Central memory CD8-positive, alpha-beta T cell (primary cell): ENCODE results near the gene ATMIN.

Experiments
- ATAC-seq: fragments of 150-1000 bp; cut with Tn5 transposase; replicated peaks from 2 replicates; pipeline ENCODE4 v1.10.0; 2022; ENCODE audit warnings: mild to moderate bottlenecking, moderate FRiP score, moderate number of reproducible peaks; ENCODE audit not compliant: poor library complexity, severe bottlenecking; ENCODE audit errors: extremely low read depth
- DNase-seq, 2 donors: peaks; one replicate each; pipeline ENCODE4 v3.0.0; 2021; ENCODE audit warnings: low spot score in 2 of 2
- H3K27ac Mint-ChIP-seq: one replicate; pipeline ENCODE4 v1.8.0; 2022; ENCODE audit warnings: low read depth, mild to moderate bottlenecking, moderate library complexity, mixed read lengths
- H3K27me3 Mint-ChIP-seq: one replicate; pipeline ENCODE4 v1.8.0; 2022; ENCODE audit warnings: mixed read lengths
- H3K36me3 Mint-ChIP-seq: one replicate; pipeline ENCODE4 v1.8.0; 2022; ENCODE audit warnings: mild to moderate bottlenecking, moderate library complexity, mixed read lengths; ENCODE audit not compliant: insufficient read depth
- H3K4me1 Mint-ChIP-seq: one replicate; pipeline ENCODE4 v1.8.0; 2022; ENCODE audit warnings: mixed read lengths
- H3K4me3 Mint-ChIP-seq: one replicate; pipeline ENCODE4 v1.8.0; 2022; ENCODE audit warnings: mild to moderate bottlenecking, moderate library complexity, mixed read lengths
- H3K9me3 Mint-ChIP-seq: one replicate; pipeline ENCODE4 v1.8.0; 2022; ENCODE audit warnings: mixed read lengths

Gene ATMIN

GRCh38 chr16:80997139-80997798 lies 38.4 kb upstream of the ATMIN start:
- Mint-ChIP-seq H3K27ac (peak overlapping the region; percentile 96), H3K4me3 (peak overlapping the region; percentile 93), H3K36me3 (peaks cover 20% of the 10 kb centered on the region), H3K27me3 (no peaks in the 10 kb centered on the region), H3K4me1 (peaks cover 50% of the 10 kb centered on the region), H3K9me3 (no peaks in the 10 kb centered on the region)
- ATAC-seq, result peak; percentile 43
- no peak for DNase-seq

GRCh38 chr16:80997964-80998620 lies 37.5 kb upstream of the ATMIN start:
- DNase-seq, result no peak
- Mint-ChIP-seq H3K9me3 (no peaks in the 10 kb centered on the region), H3K4me3 (no peak overlapping the region), H3K27me3 (no peaks in the 10 kb centered on the region), H3K27ac (peak overlapping the region; percentile 96), H3K4me1 (peaks cover 47% of the 10 kb centered on the region), H3K36me3 (peaks cover 14% of the 10 kb centered on the region)
- no peak for ATAC-seq

- Mint-ChIP-seq H3K27me3 (no peaks in the 10 kb centered on the region), H3K9me3 (no peaks in the 10 kb centered on the region), H3K4me3 (no peak overlapping the region), H3K36me3 (peaks cover 12% of the 10 kb centered on the region), H3K27ac (no peak overlapping the region), H3K4me1 (peaks cover 56% of the 10 kb centered on the region)
- no peak for DNase-seq
- ATAC-seq, result no peak
Observed at GRCh38 chr16:81000873-81001272, 34.8 kb upstream of the ATMIN start.

- Mint-ChIP-seq H3K27ac (no peak overlapping the region), H3K36me3 (peaks cover 16% of the 10 kb centered on the region), H3K9me3 (no peaks in the 10 kb centered on the region), H3K4me3 (no peak overlapping the region), H3K27me3 (no peaks in the 10 kb centered on the region), H3K4me1 (peaks cover 60% of the 10 kb centered on the region)
- DNase-seq, result no peak
- ATAC-seq, result no peak
Observed at GRCh38 chr16:81001330-81001729, 34.3 kb upstream of the ATMIN start.

- Mint-ChIP-seq H3K27me3 (no peaks in the 10 kb centered on the region), H3K36me3 (peaks cover 30% of the 10 kb centered on the region), H3K27ac (peak overlapping the region; percentile 98), H3K4me1 (peaks cover 56% of the 10 kb centered on the region), H3K9me3 (no peaks in the 10 kb centered on the region), H3K4me3 (peak overlapping the region; percentile 87)
- DNase-seq, result no peak
- no peak for ATAC-seq
Observed at GRCh38 chr16:81003064-81003463, 32.6 kb upstream of the ATMIN start.

- H3K27ac Mint-ChIP-seq, result peak overlapping the region; percentile 98
- no peak for DNase-seq
- ATAC-seq, result no peak
Observed at GRCh38 chr16:81003610-81004460, 31.8 kb upstream of the ATMIN start.

GRCh38 chr16:81004646-81005353 lies 30.8 kb upstream of the ATMIN start:
- Mint-ChIP-seq H3K9me3 (no peaks in the 10 kb centered on the region), H3K4me3 (peak overlapping the region; percentile 87), H3K36me3 (peaks cover 30% of the 10 kb centered on the region), H3K27me3 (no peaks in the 10 kb centered on the region), H3K4me1 (peaks cover 44% of the 10 kb centered on the region), H3K27ac (peak overlapping the region; percentile 98)
- no peak for ATAC-seq
- DNase-seq, result peak in 1 of 2 donors; percentile 32

More at GRCh38 chr16:81003610-81004460, 31.8 kb upstream of the ATMIN start:
- H3K9me3 Mint-ChIP-seq, result no peaks in the 10 kb centered on the region
- peaks cover 54% of the 10 kb centered on the region for H3K4me1 Mint-ChIP-seq
- H3K27me3 Mint-ChIP-seq, result no peaks in the 10 kb centered on the region
- H3K36me3 Mint-ChIP-seq, result peaks cover 30% of the 10 kb centered on the region
- H3K4me3 Mint-ChIP-seq, result peak overlapping the region; percentile 87

GRCh38 chr16:81005610-81006161 lies 30.0 kb upstream of the ATMIN start:
- H3K4me3 Mint-ChIP-seq, result peak overlapping the region; percentile 87
- no peaks in the 10 kb centered on the region for H3K9me3 Mint-ChIP-seq
- H3K27me3 Mint-ChIP-seq, result no peaks in the 10 kb centered on the region
- peaks cover 38% of the 10 kb centered on the region for H3K4me1 Mint-ChIP-seq
- DNase-seq (no peak), ATAC-seq (no peak)
- peak overlapping the region; percentile 98 for H3K27ac Mint-ChIP-seq
- peaks cover 30% of the 10 kb centered on the region for H3K36me3 Mint-ChIP-seq

GRCh38 chr16:81006211-81006812 lies 29.3 kb upstream of the ATMIN start:
- ATAC-seq (peak; percentile 24), DNase-seq (peak in 1 of 2 donors; percentile 55)
- Mint-ChIP-seq H3K36me3 (peaks cover 30% of the 10 kb centered on the region), H3K27me3 (no peaks in the 10 kb centered on the region), H3K4me1 (peaks cover 34% of the 10 kb centered on the region), H3K9me3 (no peaks in the 10 kb centered on the region), H3K4me3 (peak overlapping the region; percentile 87), H3K27ac (peak overlapping the region; percentile 98)

GRCh38 chr16:81006813-81007695 lies 28.6 kb upstream of the ATMIN start, which contains the start of the genes CENPN and CMC2:
Gene CENPN, plus strand, starts transcription at chr16:81007214. Its CDS starts 4,726 bp downstream, at chr16:81011940.
Gene CMC2, minus strand, starts transcription at chr16:81006885. Its CDS starts 9,491 bp downstream, at chr16:80997394.
- peaks cover 32% of the 10 kb centered on the region for H3K36me3 Mint-ChIP-seq
- peak within 1 kb of the TSS; percentile 87 for H3K4me3 Mint-ChIP-seq
- peak; percentile 81 for ATAC-seq
- H3K4me1 Mint-ChIP-seq, result peaks cover 34% of the 10 kb centered on the region
- H3K27me3 Mint-ChIP-seq, result no peaks in the 10 kb centered on the region
- peak; percentile 98 for DNase-seq
- H3K27ac Mint-ChIP-seq, result peak within 1 kb of the TSS; percentile 98
- no peaks in the 10 kb centered on the region for H3K9me3 Mint-ChIP-seq

- no peaks in the 10 kb centered on the region for H3K27me3 Mint-ChIP-seq
- H3K9me3 Mint-ChIP-seq, result no peaks in the 10 kb centered on the region
- H3K4me3 Mint-ChIP-seq, result peak overlapping the region; percentile 87
- H3K4me1 Mint-ChIP-seq, result peaks cover 25% of the 10 kb centered on the region
- no peak for ATAC-seq
- no peak for DNase-seq
- peak overlapping the region; percentile 98 for H3K27ac Mint-ChIP-seq
- H3K36me3 Mint-ChIP-seq, result peaks cover 32% of the 10 kb centered on the region
Observed at GRCh38 chr16:81008505-81008789, 27.2 kb upstream of the ATMIN start.
